Anterior cingulate cortex (tissue), 58 donors: ENCODE data around the gene VRK2.
"Not testable (repeated sequence)": the region's sequence is repeated elsewhere in the genome, so short reads cannot be mapped to it uniquely, and the experiment has no call there.

ENCODE experiments used
- DNase-seq, 58 donors: peaks; one replicate each; lab custom pipeline; 2025; lab: John Stamatoyannopoulos, UW

Gene VRK2

DNA sequence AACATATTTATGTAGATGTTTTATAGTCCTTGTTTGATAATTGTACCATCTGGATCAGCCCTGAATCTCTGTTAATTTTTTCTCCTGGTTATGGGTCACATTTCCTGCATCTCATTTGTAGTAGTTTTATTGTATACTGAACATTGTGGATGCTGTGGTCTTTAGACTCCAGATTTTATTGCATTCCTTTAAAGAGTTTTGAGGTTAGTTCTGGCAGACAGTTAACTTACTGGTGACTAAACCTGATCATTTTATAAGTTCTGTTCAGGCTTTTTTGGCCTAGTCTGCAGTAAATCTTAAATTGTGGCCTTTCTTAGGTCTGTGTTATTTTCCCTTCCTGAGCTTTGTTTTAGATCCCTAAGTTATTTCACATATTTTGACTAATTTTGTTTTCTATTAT lies 110.2 kb downstream of the VRK2 start:
- DNase-seq, result no peak

GRCh38 chr2:58157754-58158153 lies 111.1 kb downstream of the VRK2 start:
- DNase-seq, result no peak

- no peak for DNase-seq
Observed at GRCh38 chr2:58158481-58158880, 111.9 kb downstream of the VRK2 start.

DNA sequence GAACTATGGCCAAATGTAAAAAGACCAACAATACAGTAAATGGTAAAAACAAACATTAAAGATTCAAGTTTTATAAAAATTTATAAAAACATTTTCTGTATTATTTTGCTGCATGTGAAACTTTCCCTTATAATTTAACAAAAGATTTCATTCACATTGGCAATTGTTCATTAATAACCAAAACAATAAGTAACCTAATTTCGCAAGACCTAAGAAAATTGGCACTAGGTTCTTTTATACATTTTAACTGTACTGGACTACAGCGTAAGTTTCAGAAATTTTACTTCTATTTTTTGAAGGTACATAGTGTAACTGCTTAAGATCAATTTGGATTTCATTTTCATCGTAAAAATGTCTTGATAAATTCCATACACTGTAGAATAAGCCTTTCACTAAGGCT lies 117.3 kb downstream of the VRK2 start:
- no peak for DNase-seq

DNA sequence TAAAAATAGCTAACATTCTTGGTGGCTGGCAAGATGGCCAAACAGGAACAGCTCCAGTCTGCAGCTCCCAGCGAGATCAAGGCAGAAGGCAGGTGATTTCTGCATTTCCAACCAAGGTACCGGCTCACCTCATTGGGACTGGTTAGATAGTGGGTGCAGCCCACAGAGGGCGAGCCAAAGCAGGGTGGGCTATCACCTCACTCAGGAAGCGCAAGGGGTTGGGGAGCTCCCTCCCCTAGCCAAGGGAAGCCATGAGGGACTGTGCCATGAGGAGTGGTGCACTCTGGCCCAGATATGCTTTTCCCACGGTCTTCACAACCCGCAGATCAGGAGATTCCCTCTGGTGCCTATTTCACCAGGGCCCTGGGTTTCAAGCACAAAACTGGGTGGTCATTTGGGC lies 121.5 kb downstream of the VRK2 start:
- not testable (repeated sequence) for DNase-seq

DNA sequence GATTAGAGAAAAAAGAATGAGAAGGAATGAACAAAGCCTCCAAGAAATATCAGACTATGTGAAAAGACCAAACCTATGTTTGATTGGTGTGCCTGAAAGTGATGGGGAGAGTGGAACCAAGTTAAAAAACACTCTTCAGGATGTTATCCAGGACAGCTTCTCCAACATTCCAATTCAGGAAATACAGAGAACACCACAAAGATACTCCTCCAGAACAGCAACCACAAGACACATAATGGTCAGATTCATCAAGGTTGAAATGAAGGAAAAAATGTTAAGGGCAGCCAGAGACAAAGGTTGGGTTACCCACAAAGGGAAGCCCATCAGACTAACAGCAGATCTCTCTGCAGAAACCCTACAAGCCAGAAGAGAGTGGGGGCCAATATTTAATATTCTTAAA lies 123.2 kb downstream of the VRK2 start:
- DNase-seq, result not testable (repeated sequence)

DNA sequence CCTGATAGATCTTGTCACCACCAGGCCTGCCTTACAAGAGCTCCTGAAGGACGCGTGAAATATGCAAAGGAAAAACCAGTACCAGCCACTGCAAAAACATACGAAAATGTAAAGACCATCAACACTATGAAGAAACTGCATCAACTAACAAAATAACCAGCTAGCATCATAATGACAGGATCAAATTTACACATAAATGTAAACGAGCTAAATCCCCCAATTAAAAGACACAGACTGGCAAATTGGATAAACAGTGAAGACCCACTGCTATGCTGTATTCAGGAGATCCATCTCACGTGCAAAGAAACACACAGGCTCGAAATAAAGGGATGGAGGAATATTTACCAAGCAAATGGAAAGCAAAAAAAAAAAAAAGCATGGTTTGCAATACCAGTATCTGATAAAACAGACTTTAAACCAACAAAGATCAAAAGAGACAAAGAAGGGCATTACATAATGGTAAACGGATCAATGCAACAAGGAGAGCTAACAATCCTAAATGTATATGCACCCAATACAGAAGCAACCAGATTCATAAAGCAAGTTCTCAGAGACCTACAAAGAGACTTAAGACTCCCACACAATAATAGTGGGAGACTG lies 123.8 kb downstream of the VRK2 start:
- not testable (repeated sequence) for DNase-seq

- not testable (repeated sequence) for DNase-seq
Observed at GRCh38 chr2:58171831-58172230, 125.2 kb downstream of the VRK2 start.

DNA sequence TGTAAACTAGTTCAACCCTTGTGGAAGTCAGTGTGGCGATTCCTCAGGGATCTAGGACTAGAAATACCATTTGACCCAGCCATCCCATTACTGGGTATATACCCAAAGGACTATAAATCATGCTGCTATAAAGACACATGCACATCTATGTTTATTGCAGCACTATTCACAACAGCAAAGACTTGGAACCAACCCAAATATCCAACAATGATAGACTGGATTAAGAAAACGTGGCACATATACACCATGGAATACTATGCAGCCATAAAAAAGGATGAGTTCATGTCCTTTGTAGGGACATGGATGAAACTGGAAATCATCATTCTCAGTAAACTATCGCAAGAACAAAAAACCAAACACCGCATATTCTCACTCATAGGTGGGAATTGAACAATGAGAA lies 130.6 kb downstream of the VRK2 start:
- not testable (repeated sequence) for DNase-seq

GRCh38 chr2:58180175-58180574 lies 133.6 kb downstream of the VRK2 start:
- DNase-seq, result not testable (repeated sequence)

- no peak for DNase-seq
Observed at GRCh38 chr2:58180635-58181034, 134.0 kb downstream of the VRK2 start.

DNA sequence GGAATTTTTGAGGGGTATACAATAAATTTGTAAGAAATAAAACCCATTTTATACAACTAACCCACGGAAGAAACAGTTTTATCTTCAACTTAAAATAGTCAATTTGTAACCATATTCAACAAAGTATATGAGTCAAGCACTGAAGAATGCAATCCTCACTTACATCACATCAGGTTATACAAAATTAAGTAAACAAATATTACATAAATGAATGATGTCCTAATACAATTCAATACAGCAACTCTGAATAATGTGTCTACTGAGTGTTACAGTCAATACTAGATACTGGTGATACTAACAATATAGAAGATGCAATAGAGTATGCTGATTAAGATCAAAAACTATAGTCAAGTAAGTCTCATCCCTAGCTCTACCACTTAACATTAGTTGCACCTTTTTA lies 135.9 kb downstream of the VRK2 start:
- no peak for DNase-seq

GRCh38 chr2:58186501-58186900 lies 139.9 kb downstream of the VRK2 start:
- DNase-seq, result no peak

DNA sequence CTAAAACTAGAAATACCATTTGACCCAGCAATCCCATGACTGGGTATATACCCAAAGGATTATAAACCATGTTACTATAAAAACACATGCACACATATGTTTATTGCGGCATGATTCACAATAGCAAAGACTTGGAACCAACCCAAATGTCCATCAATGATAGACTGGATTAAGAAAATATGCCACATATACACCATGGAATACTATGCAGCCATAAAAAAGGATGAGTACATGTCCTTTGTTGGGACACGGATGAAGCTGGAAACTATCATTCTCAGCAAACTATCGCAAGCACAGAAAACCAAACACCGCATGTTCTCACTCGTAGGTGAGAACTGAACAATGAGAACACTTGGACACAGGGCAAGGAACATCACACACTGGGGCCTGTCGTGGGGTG lies 140.4 kb downstream of the VRK2 start:
- DNase-seq, result not testable (repeated sequence)

DNA sequence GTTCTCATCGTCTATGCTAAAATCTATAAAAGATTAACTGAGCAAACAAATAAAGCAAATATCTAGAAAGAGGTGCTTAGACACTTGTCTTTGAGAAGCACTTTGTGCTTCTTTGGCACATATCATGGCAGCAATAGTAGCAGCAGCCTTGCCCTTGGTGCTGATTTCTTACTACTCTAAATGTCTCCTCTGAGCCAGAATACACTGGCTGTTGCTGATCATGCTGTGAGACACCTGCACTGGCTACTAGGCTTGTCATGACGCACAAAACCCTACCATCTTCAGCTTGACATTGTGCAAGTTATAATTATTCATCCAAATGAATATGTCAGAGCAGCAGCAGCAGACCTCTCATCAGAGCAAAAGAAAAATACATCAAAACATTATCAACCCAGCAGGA lies 147.9 kb downstream of the VRK2 start:
- no peak for DNase-seq

GRCh38 chr2:58195662-58196061 lies 149.1 kb downstream of the VRK2 start:
- DNase-seq, result no peak

DNA sequence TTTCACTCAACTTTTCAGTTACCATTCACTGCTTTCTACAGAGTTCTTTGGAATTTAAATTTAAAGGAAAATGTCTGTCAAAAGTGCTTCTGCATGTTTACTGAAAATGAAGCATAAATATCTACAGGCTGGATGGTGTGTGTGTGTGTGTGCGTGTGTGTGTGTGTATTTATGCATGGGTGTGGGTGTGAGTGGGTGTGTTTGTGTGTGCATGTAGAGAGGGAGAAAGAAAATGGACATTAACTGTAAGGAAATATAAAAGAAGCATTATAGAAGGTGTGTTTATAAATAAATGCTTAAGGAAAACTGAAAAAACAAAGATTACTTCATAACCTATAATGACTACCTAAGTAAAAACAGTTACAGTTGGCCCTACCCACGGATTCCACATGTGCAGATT lies 151.3 kb downstream of the VRK2 start:
- no peak for DNase-seq

- DNase-seq, result no peak
Observed at GRCh38 chr2:58202404-58202803, 155.8 kb downstream of the VRK2 start.

GRCh38 chr2:58203018-58203417 lies 156.4 kb downstream of the VRK2 start:
- DNase-seq, result no peak

- DNase-seq, result no peak
Observed at GRCh38 chr2:58204195-58204959, 157.8 kb downstream of the VRK2 start.

GRCh38 chr2:58206785-58207184 lies 160.2 kb downstream of the VRK2 start:
- DNase-seq, result no peak

DNA sequence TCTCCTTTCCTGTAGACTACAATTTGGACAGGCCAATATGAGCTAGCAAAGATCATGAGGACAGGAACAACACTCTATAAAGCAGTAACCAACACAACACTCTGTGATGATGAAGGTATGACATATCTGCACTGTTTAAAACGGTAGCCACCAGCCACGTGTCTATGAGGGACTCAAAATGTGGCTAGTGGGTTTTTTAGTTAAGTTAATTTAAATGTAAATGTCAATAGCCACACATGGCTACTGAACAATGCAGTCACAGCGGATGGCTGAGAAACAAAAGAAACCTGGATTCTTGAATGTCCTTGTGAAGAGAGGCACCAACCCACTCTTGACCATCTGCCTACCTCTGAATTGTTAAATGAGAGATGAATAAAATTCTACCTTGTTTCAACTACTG lies 160.6 kb downstream of the VRK2 start:
- DNase-seq, result no peak
